ENCODE data around the gene CDH19. TPM values are rescaled to one million over a fixed set of nuclear protein-coding genes. Genes with fewer than 3 reads are reported as not detected.

CDH19 gene
- polyA plus RNA-seq, 2 donors: 0.73 to 0.79 TPM

DNA sequence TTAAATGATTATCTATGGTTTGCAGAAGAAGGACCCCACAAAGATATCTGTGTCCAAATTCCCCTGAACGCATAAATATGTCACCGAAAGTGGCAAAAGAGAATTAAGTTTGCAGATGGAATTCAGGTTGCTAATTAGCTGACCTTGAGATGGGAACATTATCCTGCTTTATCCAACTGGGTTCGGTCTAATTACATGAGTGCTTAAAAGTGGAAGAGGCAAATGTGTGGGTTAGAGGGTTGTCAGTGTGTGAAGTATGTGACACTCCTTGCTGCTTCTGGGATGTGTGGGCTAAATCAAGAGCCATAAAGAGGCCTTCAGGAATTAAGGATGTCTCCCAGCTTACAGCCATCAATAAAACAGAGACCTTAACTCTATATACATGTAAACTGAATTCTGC lies 53.5 kb downstream of the CDH19 start:
- Histone ChIP-seq H3K27me3 (ENCODE audit: control insufficient read depth in 1 of 2, insufficient read depth in 2 of 2, low read length in 2 of 2) (no peaks in the 10 kb centered on the region), H3K4me1 (ENCODE audit: control insufficient read depth in 2 of 2, insufficient read depth in 2 of 2, low read length in 1 of 2) (no peaks in the 10 kb centered on the region), H3K4me3 (ENCODE audit: low read depth in 1 of 2, low read length in 2 of 2) (no peak overlapping the region), H3K36me3 (ENCODE audit: control insufficient read depth in 2 of 2, insufficient read depth in 2 of 2, low read length in 1 of 2) (no peaks in the 10 kb centered on the region), H3K27ac (ENCODE audit: low read depth in 2 of 2, low read length in 1 of 2) (no peak overlapping the region), H3K9me3 (ENCODE audit: control insufficient read depth in 2 of 2, insufficient read depth in 1 of 2, low read depth in 1 of 2, low read length in 1 of 2) (no peaks in the 10 kb centered on the region)
- 85 to 92% methylated on average over 3 of the region's 3 CpGs for WGBS, 2 donors

DNA sequence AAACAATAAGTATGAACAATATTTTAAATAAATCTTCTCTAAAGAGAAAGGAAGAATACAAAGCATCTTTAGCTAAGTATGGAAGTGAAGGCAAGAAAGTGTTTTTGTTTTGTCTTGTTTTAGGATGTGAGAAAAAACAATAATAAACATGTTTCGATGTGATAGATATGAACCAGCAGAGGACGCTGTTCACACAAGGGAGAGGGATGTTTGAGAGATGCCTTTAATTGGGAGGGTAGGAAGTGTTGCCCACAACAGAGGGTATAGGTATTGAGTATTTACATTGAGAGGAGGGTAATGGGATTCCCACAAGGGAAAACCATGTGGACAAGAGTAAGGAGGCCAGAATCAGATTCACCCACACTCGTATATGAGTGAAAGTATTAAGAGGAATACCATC lies 55.1 kb downstream of the CDH19 start:
- no peaks in the 10 kb centered on the region for H3K9me3 ChIP-seq (ENCODE audit: control insufficient read depth in 2 of 2, insufficient read depth in 1 of 2, low read depth in 1 of 2, low read length in 1 of 2)
- H3K27me3 ChIP-seq (ENCODE audit: control insufficient read depth in 1 of 2, insufficient read depth in 2 of 2, low read length in 2 of 2): no peaks in the 10 kb centered on the region
- no peaks in the 10 kb centered on the region for H3K4me1 ChIP-seq (ENCODE audit: control insufficient read depth in 2 of 2, insufficient read depth in 2 of 2, low read length in 1 of 2)
- H3K36me3 ChIP-seq (ENCODE audit: control insufficient read depth in 2 of 2, insufficient read depth in 2 of 2, low read length in 1 of 2): no peaks in the 10 kb centered on the region
- WGBS, 2 donors: 67 to 71% methylated on average over 3 of the region's 3 CpGs
- no peak overlapping the region for H3K27ac ChIP-seq (ENCODE audit: low read depth in 2 of 2, low read length in 1 of 2)
- no peak overlapping the region for H3K4me3 ChIP-seq (ENCODE audit: low read depth in 1 of 2, low read length in 2 of 2)

GRCh38 chr18:66534110-66534509 lies 69.8 kb downstream of the CDH19 start:
- no peaks in the 10 kb centered on the region for H3K36me3 ChIP-seq (ENCODE audit: control insufficient read depth in 2 of 2, insufficient read depth in 2 of 2, low read length in 1 of 2)
- H3K27ac ChIP-seq (ENCODE audit: low read depth in 2 of 2, low read length in 1 of 2): no peak overlapping the region
- 60 to 68% methylated on average over 4 of the region's 4 CpGs for WGBS, 2 donors
- H3K4me3 ChIP-seq (ENCODE audit: low read depth in 1 of 2, low read length in 2 of 2): no peak overlapping the region
- H3K9me3 ChIP-seq (ENCODE audit: control insufficient read depth in 2 of 2, insufficient read depth in 1 of 2, low read depth in 1 of 2, low read length in 1 of 2): no peaks in the 10 kb centered on the region
- H3K4me1 ChIP-seq (ENCODE audit: control insufficient read depth in 2 of 2, insufficient read depth in 2 of 2, low read length in 1 of 2): no peaks in the 10 kb centered on the region
- H3K27me3 ChIP-seq (ENCODE audit: control insufficient read depth in 1 of 2, insufficient read depth in 2 of 2, low read length in 2 of 2): no peaks in the 10 kb centered on the region

- H3K4me1 ChIP-seq (ENCODE audit: control insufficient read depth in 2 of 2, insufficient read depth in 2 of 2, low read length in 1 of 2): no peaks in the 10 kb centered on the region
- H3K27ac ChIP-seq (ENCODE audit: low read depth in 2 of 2, low read length in 1 of 2): no peak overlapping the region
- H3K36me3 ChIP-seq (ENCODE audit: control insufficient read depth in 2 of 2, insufficient read depth in 2 of 2, low read length in 1 of 2): no peaks in the 10 kb centered on the region
- no peaks in the 10 kb centered on the region for H3K27me3 ChIP-seq (ENCODE audit: control insufficient read depth in 1 of 2, insufficient read depth in 2 of 2, low read length in 2 of 2)
- WGBS, 2 donors: 21 to 33% methylated on average over 1 of the region's 1 CpG
- H3K4me3 ChIP-seq (ENCODE audit: low read depth in 1 of 2, low read length in 2 of 2): no peak overlapping the region
- H3K9me3 ChIP-seq (ENCODE audit: control insufficient read depth in 2 of 2, insufficient read depth in 1 of 2, low read depth in 1 of 2, low read length in 1 of 2): no peaks in the 10 kb centered on the region
These were observed 70.2 kb downstream of the CDH19 start for GRCh38 chr18:66533693-66534092.

GRCh38 chr18:66523219-66523991 lies 80.5 kb downstream of the CDH19 start:
- H3K27me3 ChIP-seq (ENCODE audit: control insufficient read depth in 1 of 2, insufficient read depth in 2 of 2, low read length in 2 of 2): no peaks in the 10 kb centered on the region
- 82 to 83% methylated on average over 18 of the region's 18 CpGs for WGBS, 2 donors
- no peak overlapping the region for H3K27ac ChIP-seq (ENCODE audit: low read depth in 2 of 2, low read length in 1 of 2)
- H3K9me3 ChIP-seq (ENCODE audit: control insufficient read depth in 2 of 2, insufficient read depth in 1 of 2, low read depth in 1 of 2, low read length in 1 of 2): peaks cover 0 to 2% of the 10 kb centered on the region in 2 donors
- H3K36me3 ChIP-seq (ENCODE audit: control insufficient read depth in 2 of 2, insufficient read depth in 2 of 2, low read length in 1 of 2): no peaks in the 10 kb centered on the region
- no peaks in the 10 kb centered on the region for H3K4me1 ChIP-seq (ENCODE audit: control insufficient read depth in 2 of 2, insufficient read depth in 2 of 2, low read length in 1 of 2)
- H3K4me3 ChIP-seq (ENCODE audit: low read depth in 1 of 2, low read length in 2 of 2): no peak overlapping the region

GRCh38 chr18:66513996-66514395 lies 89.9 kb downstream of the CDH19 start:
- Histone ChIP-seq H3K27me3 (ENCODE audit: control insufficient read depth in 1 of 2, insufficient read depth in 2 of 2, low read length in 2 of 2) (no peaks in the 10 kb centered on the region), H3K27ac (ENCODE audit: low read depth in 2 of 2, low read length in 1 of 2) (no peak overlapping the region), H3K36me3 (ENCODE audit: control insufficient read depth in 2 of 2, insufficient read depth in 2 of 2, low read length in 1 of 2) (no peaks in the 10 kb centered on the region), H3K4me1 (ENCODE audit: control insufficient read depth in 2 of 2, insufficient read depth in 2 of 2, low read length in 1 of 2) (no peaks in the 10 kb centered on the region), H3K9me3 (ENCODE audit: control insufficient read depth in 2 of 2, insufficient read depth in 1 of 2, low read depth in 1 of 2, low read length in 1 of 2) (no peaks in the 10 kb centered on the region), H3K4me3 (ENCODE audit: low read depth in 1 of 2, low read length in 2 of 2) (no peak overlapping the region)
- 80 to 90% methylated on average over 1 of the region's 1 CpG for WGBS, 2 donors

DNA sequence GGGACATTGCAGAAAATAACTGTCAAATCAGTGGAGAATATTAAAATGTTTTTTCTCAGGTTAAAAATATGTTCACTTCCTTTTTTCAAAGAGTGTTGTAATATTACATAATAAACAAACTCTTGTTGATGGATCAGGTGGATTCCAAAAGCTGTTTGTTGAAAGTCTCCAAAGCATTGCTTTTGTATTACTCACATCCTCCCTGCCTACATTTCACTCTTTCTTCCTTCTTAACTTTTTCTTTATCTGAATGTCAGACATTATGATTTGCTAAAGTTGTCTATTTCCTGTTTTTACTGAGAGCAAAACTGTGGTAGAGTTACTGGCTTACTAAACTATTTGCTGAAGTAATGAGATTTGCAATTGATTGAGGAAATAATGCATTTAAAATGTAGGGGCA lies 92.1 kb downstream of the CDH19 start:
- Histone ChIP-seq H3K36me3 (ENCODE audit: control insufficient read depth in 2 of 2, insufficient read depth in 2 of 2, low read length in 1 of 2) (no peaks in the 10 kb centered on the region), H3K4me3 (ENCODE audit: low read depth in 1 of 2, low read length in 2 of 2) (no peak overlapping the region), H3K27me3 (ENCODE audit: control insufficient read depth in 1 of 2, insufficient read depth in 2 of 2, low read length in 2 of 2) (no peaks in the 10 kb centered on the region), H3K9me3 (ENCODE audit: control insufficient read depth in 2 of 2, insufficient read depth in 1 of 2, low read depth in 1 of 2, low read length in 1 of 2) (no peaks in the 10 kb centered on the region), H3K27ac (ENCODE audit: low read depth in 2 of 2, low read length in 1 of 2) (no peak overlapping the region), H3K4me1 (ENCODE audit: control insufficient read depth in 2 of 2, insufficient read depth in 2 of 2, low read length in 1 of 2) (no peaks in the 10 kb centered on the region)

- Histone ChIP-seq H3K27ac (ENCODE audit: low read depth in 2 of 2, low read length in 1 of 2) (no peak overlapping the region), H3K9me3 (ENCODE audit: control insufficient read depth in 2 of 2, insufficient read depth in 1 of 2, low read depth in 1 of 2, low read length in 1 of 2) (no peaks in the 10 kb centered on the region), H3K4me1 (ENCODE audit: control insufficient read depth in 2 of 2, insufficient read depth in 2 of 2, low read length in 1 of 2) (no peaks in the 10 kb centered on the region), H3K27me3 (ENCODE audit: control insufficient read depth in 1 of 2, insufficient read depth in 2 of 2, low read length in 2 of 2) (no peaks in the 10 kb centered on the region), H3K36me3 (ENCODE audit: control insufficient read depth in 2 of 2, insufficient read depth in 2 of 2, low read length in 1 of 2) (no peaks in the 10 kb centered on the region), H3K4me3 (ENCODE audit: low read depth in 1 of 2, low read length in 2 of 2) (no peak overlapping the region)
- 50 to 52% methylated on average over 2 of the region's 2 CpGs for WGBS, 2 donors
These were observed 92.6 kb downstream of the CDH19 start for GRCh38 chr18:66511289-66511688.

DNA sequence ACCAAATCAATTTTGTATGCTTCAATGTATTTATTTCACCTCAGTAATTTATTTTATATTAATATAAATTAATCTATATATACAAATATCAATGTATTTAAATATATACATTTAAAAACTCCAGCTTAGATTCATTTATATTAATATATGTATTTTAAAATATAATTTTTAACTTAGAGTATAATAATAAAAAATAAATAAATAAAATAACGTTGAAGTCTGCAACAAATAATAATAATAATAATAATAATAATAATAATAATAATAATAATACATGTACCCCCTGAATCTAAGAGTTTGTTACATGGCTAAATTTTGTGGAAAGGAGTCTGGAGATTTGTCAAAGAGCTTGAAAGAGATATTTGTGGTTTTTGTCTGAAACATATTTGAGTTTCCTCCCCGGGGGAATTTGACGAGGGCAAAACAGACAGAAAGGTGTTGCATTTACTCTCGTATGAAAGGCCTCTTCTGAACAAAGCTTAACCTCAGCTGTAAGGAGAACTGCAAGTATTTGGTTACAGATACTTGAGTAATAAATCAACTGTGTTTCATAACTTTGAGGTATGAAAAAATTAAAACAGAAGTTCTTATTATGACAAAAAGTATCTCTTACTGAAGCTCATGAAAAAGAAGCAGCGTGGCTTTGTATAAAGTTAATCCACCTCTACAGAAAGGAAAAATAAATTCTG lies 93.4 kb downstream of the CDH19 start:
- Histone ChIP-seq H3K27me3 (ENCODE audit: control insufficient read depth in 1 of 2, insufficient read depth in 2 of 2, low read length in 2 of 2) (no peaks in the 10 kb centered on the region), H3K36me3 (ENCODE audit: control insufficient read depth in 2 of 2, insufficient read depth in 2 of 2, low read length in 1 of 2) (no peaks in the 10 kb centered on the region), H3K4me3 (ENCODE audit: low read depth in 1 of 2, low read length in 2 of 2) (no peak overlapping the region), H3K9me3 (ENCODE audit: control insufficient read depth in 2 of 2, insufficient read depth in 1 of 2, low read depth in 1 of 2, low read length in 1 of 2) (no peaks in the 10 kb centered on the region), H3K27ac (ENCODE audit: low read depth in 2 of 2, low read length in 1 of 2) (no peak overlapping the region), H3K4me1 (ENCODE audit: control insufficient read depth in 2 of 2, insufficient read depth in 2 of 2, low read length in 1 of 2) (no peaks in the 10 kb centered on the region)
- 38 to 53% methylated on average over 5 of the region's 5 CpGs for WGBS, 2 donors

- Histone ChIP-seq H3K27me3 (ENCODE audit: control insufficient read depth in 1 of 2, insufficient read depth in 2 of 2, low read length in 2 of 2) (no peaks in the 10 kb centered on the region), H3K9me3 (ENCODE audit: control insufficient read depth in 2 of 2, insufficient read depth in 1 of 2, low read depth in 1 of 2, low read length in 1 of 2) (no peaks in the 10 kb centered on the region), H3K36me3 (ENCODE audit: control insufficient read depth in 2 of 2, insufficient read depth in 2 of 2, low read length in 1 of 2) (no peaks in the 10 kb centered on the region), H3K27ac (ENCODE audit: low read depth in 2 of 2, low read length in 1 of 2) (no peak overlapping the region), H3K4me1 (ENCODE audit: control insufficient read depth in 2 of 2, insufficient read depth in 2 of 2, low read length in 1 of 2) (no peaks in the 10 kb centered on the region), H3K4me3 (ENCODE audit: low read depth in 1 of 2, low read length in 2 of 2) (no peak overlapping the region)
- WGBS, 2 donors: 89 to 91% methylated on average over 3 of the region's 3 CpGs
These were observed 95.0 kb downstream of the CDH19 start for GRCh38 chr18:66508937-66509336.
